Suppressor macrophage treated with lipopolysaccharide for 1 hour (primary cell): ENCODE measurements around the gene BEGAIN.

Experiments
- DNase-seq, 3 donors: peaks; one replicate each; pipeline ENCODE4 v3.0.0-alpha.2; 2020 to 2022

Gene BEGAIN

GRCh38 chr14:100599981-100600380 lies 12.8 kb upstream of the BEGAIN start:
- peak in 2 of 3 donors; percentile 61 to 64 for DNase-seq

GRCh38 chr14:100594625-100594951 lies 7.4 kb upstream of the BEGAIN start:
- DNase-seq = no peak

- DNase-seq = no peak
These were observed 6.8 kb upstream of the BEGAIN start for GRCh38 chr14:100593751-100594624.

DNA sequence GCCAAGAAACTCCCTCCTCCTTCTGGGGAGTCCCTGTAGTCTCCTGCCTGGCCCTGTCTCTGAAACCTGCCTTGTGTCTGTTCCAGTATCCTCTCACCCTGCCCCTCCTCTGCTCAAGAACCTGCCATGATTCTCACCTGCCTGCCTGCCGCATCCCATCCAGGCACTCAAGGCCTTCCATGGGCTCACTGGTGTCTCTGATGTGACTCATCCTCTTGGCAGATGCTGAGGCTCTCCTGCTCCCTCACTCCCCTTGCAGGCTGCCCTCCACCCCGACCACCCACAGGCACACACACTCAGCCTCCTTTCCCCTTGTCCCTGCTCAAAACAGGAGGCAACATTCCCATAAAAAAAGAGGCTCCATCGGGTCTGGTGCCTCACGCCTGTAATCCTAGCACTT lies 5.8 kb upstream of the BEGAIN start:
- no peak for DNase-seq

DNA sequence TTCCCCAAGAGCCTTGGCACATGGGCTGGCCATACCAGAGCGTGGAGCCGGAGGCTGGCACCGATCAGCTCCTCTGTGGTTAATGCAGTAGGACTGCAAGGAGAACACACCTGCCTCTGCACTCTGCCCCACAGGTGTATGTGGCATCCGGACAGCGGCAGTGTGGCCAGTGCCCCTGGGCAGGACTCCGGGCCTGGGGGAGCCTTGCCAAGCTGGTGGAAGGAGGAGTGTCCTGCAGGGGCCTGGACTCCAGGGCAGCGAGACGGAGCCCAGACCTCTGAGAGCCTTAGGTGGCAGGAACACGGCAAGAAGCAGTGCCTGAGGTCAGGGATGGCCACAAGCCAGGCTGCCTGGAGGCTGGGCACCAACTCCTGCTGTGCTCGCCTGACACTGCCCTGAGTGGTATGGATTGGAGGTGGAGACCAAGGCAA lies 5.3 kb upstream of the BEGAIN start:
- DNase-seq = no peak

DNA sequence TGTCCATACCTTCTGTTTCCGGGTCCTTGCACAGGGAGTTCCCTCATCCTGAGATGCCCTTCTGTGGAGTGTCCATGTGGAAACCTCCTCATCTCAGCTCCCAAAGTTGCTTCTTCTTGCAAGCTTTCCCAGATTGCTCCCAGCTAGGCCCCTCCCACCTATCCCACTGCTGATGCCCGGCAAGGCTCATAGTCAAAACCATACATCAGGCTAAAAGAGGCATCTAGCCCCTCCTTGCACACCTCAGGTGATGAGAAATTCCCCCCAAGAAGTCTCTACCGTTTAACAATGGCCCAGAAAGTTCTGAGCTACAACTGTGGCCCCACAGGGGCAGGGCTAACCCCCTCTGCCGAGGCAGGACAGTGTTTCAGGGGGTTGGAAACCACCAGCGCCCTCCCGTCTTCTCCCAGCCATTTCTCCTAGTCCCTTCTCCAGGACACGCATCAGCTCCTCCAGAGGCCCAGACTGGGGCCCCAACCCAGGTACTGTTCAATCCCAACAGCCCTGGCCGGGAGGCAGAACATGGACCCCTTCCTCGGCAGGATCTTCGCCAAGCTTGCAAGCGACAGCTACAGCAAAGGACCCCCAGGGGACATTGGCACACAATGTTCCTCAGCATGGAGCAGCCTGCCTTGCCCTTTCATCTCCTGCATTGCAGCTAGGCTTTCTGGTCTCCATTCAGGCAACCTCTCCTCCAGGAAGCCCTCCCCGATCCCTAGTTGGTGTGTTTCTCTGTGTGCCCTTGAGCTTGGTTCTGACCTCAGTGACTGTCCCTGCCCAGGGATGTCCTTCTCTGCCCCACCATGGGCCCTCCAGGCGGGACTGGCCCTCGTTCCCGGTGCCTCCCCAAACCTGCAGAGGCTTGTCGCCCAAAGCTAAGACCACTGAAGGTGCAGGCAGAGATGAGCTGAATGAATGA lies 4.5 kb upstream of the BEGAIN start:
- DNase-seq = no peak

- DNase-seq = no peak
These were observed 3.7 kb upstream of the BEGAIN start for GRCh38 chr14:100590726-100591452.

GRCh38 chr14:100589760-100590469 lies 2.7 kb upstream of the BEGAIN start:
- no peak for DNase-seq

DNA sequence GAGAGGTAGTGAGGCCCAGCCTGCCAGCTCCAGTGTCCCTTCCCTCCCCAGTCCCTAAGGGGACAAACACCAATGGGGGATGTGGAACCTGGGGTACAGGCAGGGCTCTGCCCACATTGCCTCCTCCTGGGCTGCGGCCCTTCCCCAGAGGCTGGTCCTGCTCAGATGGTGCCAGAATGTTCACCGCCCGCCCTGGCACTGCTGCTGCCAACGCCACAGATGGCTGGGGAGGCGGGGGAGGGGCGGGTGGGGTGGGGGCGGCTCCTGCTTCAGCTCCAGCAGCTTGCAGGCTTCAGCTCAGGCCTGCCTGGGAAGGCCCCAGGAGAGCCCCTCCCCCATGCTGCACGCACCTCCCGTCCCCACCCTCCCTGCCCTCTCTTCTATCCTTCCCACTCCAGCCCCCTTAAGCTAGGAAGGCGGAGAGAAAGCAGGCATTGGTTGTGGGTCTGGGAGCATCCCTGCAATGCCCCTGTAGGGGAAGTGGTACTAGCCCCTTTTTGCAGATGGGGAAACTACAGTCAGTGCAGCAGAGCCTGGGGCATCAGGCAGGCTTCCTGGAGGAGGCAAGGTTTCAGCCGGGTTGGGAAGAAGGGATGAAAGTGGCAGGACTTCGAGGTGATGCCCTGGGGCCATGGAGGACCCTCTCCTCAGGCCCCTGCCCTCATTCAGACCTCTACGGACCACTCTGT lies 2.0 kb upstream of the BEGAIN start:
- DNase-seq = no peak

- DNase-seq = no peak
These were observed 1.5 kb upstream of the BEGAIN start for GRCh38 chr14:100588671-100589070.

DNA sequence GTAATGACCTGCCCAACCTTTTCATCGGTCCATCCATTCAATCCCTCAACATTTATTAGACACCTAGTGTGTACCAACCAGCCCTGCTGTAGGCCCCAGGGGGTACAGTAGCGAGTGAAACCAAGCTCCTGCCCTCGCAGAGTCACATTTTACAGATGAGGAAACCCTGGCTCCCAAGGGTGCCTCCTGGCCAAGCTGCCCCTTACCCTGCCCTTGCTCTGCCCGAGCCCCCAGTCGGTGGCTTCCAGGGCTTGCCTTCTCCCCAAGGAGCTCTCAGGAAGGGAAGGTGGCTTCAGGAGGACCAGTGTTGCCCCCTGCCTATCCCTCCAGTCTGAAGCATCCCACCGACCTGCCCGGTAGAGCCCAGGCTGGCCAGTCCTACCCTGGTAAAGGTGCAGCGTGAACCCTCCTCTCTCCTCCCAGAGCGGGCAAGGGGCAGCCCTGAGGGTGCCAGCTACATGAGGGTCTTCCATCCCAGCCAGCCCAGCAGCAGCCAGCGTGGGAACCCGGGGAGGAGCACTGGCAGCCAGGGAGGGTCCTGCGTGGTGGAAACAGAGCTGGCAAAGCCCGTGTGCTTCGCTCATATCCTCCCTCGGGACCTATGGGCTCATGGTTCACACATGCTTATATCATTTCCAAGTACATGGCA lies 670 bp upstream of the BEGAIN start:
- DNase-seq = no peak

GRCh38 chr14:100586403-100587085 lies 673 bp downstream of the BEGAIN start:
- DNase-seq = peak; percentile 53 to 66 (median 60)

DNA sequence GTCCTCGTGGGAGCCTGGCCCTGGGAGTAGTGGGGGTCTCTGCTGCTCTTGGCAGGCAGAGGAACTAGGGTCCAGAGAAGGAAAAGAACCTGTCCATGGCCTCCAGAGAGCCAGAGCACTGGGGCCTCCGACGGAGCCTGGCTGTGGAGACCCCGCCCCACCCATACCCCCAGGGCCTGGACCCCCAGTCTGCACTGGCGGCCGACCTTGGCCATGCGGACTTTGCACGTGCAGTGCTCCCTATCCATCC lies 1.1 kb downstream of the BEGAIN start:
- no peak for DNase-seq

GRCh38 chr14:100585448-100586152 lies 1.6 kb downstream of the BEGAIN start:
- no peak for DNase-seq

DNA sequence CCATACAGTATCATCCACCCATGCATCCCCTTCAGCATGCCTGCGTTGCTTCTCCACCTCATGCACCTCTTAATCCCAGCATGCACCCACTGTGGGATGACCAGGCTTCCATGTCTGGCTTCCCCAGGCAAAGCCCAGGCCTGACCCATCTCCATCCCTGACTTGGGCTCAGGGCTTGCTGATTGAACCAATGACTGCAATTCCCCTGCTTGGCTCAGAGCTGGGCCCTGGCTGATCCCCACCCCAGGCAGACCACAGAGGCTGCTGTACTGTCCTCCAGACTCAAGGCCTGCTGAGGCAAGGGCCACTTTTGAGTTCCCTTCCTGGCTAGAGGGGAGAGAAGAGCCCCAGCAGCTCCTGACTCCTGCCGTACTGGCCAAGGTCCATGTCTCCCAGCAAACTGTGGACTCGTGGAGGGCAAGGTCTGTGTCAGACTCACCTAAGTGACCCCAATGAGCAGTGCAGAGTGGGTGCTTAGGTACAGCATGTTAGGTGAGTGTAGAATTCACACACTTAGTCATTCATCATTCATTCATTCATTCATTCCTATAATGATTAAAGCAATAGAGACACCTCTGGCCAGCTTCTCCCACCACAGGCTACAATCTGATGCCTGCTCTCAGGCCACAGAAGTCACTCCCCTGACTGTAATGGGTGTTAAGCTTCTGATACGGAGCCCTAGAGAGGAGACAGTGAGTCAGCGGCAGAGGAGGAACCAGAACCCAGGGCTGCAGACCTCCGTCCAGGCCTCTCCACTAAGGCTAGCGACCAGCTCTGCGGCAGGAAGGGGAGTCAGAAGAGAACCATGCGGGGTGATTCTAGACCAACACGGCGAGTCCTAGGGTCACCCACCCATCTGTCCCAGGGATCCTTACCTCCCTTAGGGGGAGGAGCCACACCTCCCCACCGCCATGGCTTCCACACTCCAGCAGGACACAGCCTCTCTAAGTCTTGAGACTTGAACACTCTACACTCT lies 2.9 kb downstream of the BEGAIN start:
- peak in 1 of 3 donors; percentile 17 for DNase-seq

GRCh38 chr14:100583245-100583644 lies 4.0 kb downstream of the BEGAIN start:
- no peak for DNase-seq

- no peak for DNase-seq
These were observed 4.6 kb downstream of the BEGAIN start for GRCh38 chr14:100582496-100583165.
